NAMALWA (cell line): ENCODE measurements around the gene PBX3.
"Not testable (repeated sequence)": the region's sequence is repeated elsewhere in the genome, so short reads cannot be mapped to it uniquely, and the experiment has no call there.

Experiments used
- DNase-seq: peaks from one replicate; pipeline ENCODE4 v3.0.0-alpha.2; 2015; ENCODE audit warnings: low spot score

Gene PBX3

DNA sequence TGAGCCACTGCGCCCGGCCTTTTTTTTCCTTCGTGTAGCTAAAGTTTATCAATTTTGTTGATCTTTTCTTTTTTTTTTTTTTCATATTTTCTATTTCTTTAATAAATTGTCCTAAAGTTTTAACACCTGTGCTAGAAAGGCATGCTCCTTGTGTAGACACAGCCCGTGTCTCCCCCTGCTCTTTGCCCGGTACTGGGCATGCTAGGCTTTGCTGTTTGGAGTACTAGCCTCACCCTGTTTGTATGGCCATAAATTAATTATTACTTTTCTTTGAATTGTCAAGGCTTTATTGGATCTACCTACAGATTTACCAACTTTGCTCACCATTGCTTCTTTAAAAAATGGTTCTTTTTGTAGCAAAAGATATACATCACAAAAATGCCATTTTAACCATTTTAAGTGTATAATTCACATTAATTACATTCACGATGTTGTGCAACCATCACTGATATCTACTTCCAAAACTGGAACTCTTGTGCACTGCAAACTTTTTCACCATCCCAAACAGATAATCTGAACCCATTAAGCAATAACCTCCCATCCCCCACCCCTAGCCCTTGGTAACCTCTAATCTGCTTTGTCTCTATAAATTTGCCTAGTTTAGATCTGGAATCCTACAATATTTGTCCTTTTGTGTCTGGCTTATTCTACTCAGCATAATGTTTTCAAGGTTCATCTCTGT, 31.5 kb downstream of the PBX3 start:
- not testable (repeated sequence) for DNase-seq

DNA sequence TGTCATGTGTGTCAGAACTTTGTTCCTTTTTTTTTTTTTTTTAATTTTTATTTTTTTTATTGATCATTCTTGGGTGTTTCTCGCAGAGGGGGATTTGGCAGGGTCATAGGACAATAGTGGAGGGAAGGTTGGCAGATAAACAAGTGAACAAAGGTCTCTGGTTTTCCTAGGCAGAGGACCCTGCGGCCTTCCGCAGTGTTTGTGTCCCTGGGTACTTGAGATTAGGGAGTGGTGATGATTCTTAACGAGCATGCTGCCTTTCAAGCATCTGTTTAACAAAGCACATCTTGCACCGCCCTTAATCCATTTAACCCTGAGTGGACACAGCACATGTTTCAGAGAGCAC, 32.0 kb downstream of the PBX3 start:
- not testable (repeated sequence) for DNase-seq

DNA sequence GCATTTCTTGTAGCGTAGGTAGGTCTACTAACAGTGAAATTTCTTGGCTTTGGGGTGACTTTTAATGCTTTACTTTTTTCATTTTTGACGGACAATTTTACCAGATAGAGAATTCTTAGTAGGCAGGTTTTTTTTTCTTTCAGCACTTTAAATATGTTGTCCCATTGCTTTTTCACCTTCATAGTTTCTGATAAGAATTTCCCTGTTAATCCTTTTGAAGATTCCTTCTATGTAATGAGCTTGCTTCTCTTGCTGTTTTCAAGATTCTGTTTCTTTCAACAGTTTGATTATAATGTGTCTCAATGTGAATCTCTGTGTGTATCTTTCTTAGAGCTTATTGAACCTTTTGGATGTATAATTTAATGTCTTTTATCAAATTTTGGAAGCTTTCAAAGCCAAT, 35.5 kb downstream of the PBX3 start:
- no peak for DNase-seq

DNA sequence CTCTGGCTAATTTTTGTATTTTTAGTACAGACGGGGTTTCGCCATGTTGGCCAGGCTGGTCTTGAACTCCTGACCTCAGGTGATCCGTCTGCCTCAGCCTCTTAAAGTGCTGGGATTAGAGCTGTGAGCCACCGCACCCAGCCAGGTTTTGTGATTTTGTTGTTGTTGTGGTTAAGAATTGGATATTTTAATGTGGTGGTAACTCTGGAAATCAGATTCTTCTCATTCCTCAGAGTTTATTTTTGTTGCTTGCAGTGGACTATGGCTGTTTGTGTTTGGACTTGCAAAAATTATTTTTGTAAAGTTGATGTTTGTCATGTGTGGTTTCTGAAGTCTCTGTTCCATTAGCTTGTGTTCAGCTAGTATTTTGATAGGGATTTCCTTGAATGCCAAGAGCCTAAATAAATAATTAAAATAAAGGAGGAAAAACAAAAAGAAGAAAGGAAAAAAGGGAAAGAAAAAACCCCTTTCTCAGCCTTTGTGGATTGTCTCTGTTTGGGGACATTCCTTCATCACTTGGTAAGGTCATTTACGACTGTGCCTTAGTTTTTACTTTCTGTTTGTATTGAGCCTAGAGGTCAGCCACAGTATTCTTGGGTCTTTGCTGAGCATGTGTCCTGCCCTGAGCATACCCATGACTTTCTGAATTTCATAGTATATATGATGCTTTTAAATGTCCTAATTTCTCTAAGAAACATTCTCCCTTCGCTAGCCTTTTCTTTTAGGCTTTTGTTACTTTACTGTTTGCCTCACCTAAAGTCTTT, 37.3 kb downstream of the PBX3 start:
- no peak for DNase-seq

DNA sequence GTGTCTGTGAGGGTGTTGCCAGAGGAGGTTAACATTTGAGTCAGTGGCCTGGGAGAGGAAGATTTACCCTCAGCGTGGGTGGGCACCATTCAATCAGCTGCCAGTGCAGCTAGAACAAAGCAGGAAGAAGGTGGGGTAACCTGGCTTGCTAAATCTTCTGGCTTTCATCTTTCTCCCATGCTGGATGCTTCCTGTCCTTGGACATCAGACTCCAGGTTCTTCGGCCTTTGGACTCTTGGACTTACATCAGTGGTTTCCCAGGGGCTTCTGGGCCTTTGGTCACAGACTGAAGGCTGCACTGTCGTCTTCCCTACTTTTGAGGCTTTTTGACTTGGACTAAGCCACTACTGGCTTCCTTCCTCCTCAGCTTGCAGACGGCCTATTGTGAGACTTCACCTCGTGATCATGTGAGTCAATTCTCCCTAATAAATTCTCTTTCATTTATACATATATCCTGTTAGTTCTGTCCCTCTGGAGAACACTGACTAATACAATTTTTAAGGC, 38.1 kb downstream of the PBX3 start:
- no peak for DNase-seq

DNA sequence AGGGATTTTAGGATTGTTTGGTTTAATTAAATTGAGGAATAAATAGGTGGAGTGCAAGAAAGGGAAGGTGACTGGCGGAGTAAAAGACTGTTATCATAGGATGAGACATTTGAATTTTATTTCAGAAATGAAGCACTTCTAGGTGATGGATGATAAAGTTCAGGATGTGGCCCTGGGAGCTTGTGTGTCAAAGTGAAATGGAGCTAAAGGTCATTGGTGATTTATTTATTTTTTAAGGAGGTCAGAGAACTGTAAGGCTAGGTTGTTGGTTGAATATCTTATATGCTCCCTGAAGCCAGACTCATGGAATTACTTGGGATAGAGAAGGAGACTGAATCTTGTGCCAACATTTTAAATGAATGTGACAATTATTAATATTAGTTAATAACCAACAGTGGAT, 40.5 kb downstream of the PBX3 start:
- DNase-seq = no peak

DNA sequence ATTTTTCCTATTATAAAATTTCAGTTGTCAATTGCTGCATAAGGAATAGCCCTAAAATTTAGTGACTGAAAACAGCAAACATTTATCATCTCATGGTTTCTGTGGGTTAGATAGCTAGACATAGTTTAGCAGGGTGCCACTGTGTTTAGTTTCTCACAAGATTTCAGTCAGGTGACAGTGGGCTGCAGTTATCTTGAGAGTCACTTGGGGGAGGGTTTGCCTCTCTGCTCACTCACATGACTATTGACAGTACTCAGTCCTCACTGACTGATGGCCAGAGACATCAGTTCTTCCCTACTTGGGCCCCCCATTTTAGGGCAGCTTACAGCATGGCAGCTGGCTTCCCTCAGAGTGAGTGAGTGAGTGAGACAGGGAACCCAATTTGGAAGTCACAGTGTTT, 42.0 kb downstream of the PBX3 start:
- DNase-seq = no peak

DNA sequence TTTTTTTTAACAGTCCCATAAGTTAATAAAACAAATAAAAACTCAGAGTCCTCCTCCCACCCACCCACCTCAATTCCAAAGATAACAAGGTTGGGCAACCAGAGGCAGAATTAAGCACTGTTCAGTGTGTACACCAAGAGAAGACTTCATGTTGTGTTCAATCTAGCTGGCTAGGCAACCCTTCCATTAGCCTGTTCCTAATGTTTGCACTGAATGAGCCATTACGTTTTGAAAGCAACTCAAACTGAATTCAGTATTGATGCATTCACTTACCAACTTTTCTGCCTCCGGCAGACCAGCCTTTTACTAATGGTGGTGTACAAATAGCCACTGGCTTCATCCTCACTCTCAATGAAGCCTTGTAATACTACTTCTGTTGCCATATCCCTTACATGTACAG, 47.5 kb downstream of the PBX3 start:
- no peak for DNase-seq

DNA sequence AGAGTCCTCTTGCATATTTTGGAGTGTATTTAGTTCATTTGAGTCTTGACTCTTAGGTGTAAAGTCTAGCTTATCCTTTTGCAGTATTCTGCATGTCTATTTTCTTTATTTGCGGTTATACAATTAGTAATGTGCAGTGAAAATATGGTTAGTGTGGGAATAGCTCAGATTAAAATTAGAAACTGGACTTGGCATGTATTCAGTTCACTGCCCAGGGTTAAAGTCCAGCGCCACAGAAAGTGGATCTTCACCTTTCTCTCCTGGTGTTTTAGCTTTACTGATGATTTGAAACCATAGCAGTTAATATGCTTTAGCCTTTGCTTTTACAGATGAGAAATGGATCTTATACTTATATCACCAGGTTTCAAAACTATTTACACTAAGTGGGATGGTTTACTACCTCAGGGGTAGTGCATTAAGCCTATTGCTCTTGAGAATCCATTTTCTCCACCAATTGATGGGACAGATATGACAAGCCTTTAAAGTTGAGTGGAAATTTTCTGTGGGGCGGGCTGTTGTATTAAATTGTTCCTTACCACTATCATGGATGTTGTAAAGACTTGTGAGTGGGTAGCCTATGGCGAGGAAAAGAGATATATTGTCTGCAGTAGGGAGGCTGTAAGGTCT, 48.9 kb downstream of the PBX3 start:
- DNase-seq = no peak

DNA sequence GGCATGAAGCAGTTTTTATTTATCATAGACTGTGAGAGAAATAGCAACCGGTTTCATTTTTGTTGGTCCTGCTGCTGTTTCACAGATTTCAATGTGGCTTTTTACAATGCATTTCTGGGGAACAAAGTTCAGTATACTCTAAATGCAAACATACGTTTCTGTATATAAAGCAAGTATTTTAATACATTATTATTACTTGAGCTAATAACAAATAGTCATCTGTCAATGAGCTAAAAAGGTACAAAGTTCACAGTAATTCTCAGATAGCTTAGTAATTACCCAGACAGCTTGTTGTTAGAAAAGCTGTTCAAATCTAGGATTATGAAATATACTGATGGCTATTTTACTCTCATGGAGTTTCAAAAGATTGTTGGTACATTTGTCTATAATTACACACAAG, 50.8 kb downstream of the PBX3 start:
- no peak for DNase-seq

DNA sequence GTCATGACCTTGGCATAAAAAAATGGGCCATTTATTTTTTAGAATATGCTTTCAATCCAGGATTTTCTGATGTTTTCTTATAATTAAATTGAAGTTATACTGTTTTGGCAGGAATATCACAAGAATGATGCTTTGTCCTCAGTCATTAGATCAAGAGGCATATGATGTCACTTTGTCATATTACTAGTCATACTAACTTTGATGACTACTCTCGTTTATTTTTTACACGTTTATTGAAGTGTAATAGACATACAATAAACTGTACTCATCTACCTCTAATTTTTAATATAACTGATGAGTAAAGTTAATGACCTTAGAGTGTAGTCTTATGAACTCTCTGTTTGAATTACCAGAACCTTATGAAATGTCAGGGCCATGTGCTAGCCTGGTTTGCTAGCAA, 56.4 kb downstream of the PBX3 start:
- DNase-seq = no peak

DNA sequence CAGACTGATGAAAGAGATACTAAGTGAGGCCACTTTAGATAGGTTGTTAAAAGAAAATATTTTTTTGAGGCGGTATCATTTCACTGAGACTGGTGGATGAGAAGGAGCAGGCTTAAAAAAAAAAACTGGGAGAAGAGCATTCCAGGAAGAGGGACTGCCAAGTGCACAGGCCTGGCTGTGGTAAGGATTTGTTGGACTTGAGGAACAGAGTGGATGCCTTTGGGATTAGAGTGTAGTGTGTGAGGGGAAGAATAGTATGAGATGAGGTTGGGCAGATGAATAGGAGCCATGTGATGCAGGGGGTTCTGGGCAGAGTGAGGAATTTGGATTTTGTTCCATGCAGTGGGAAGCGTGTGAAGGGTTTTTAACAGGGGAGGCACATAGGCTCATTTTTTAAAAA, 57.9 kb downstream of the PBX3 start:
- no peak for DNase-seq

DNA sequence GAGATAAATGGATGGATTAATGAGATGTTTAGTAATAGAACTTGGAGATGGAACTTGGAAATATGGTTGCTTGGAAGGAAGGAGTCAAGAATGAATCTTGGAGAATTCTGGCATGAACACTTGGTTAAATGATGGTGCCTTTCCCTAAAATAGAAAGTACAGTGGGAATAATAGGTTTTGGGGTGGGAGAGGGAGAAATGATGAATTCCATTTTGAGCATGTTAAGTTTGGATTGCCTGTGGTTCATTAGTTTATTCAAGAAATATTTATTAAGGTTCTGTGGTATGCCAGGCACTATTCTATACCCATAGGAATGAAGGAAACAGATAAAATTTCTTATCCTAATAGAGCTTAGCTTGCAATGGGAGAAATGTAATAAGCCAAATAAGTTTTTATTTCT, 58.4 kb downstream of the PBX3 start:
- no peak for DNase-seq

DNA sequence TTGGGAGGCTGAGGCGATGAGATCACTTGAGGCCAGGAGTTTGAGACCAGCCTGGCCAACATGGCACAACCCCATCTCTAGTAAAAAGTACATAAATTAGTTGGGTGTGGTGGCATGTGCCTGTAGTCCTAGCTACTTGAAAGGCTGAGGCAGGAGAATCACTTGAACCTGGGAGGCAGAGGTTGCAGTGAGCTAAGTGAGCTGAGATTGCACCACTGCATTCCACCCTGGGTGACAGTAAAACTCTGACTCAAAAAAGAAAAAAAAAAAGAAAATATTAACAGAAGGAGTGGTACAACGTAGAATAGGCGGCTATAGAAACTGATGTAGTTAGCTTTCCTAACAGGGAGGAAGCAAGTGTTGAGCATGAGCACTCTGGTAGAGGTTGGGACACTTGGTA, 59.9 kb downstream of the PBX3 start:
- DNase-seq = no peak

DNA sequence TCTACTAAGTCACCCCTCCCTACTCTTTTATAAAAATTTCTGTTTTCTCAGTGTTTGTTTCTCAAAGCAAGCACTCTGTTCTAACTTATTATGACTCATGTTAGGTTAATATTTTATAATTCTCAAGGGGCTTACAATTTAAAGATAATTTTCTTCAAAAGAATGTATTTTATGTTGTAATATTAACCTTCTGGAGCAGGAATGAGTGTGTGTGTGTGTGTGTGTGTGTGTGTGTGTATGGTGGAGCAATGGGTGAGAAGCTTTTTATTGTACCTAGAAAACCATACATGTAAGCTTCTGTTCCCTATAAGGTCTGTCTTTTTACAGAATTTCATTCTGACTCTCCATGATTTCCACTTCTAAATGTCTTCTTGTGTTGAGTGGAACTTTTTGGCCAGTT, 63.0 kb downstream of the PBX3 start:
- DNase-seq = no peak

DNA sequence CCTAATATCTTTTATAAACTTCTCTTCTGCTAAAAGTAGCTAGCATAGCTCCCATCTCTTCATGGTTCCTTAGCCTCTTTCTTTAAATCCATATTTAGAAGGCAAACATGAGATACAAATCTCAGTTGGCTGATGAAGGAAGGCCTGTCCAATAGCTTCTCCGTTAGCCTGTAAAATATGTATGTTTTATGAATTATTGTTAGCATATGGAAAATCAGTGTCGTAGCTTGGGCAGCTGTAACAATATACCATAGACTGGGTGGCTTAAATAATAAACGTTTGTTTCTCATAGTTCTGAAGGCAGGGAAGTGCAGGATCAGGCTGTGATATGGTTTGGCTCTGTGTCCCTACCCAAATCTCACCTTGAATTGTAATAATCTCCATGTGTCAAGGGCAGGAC, 63.8 kb downstream of the PBX3 start:
- DNase-seq = no peak

DNA sequence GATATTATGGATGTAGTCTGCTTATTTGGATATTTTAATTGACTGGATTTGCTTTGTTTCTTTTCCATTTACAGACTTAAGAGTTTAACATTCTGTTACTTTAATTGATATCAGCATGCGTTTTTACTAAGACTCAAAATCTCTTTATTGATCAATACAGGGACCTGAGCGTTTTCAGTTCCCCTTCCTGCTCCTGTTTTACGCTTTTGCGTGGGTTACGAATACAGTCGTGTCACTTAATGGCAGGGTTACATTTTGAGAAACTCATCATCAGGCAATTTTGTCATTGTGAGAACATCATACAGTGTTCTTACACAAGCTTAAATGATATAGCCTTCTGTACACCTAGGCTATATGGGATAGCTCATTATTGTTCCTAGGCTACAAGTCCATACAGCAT, 65.2 kb downstream of the PBX3 start:
- no peak for DNase-seq

DNA sequence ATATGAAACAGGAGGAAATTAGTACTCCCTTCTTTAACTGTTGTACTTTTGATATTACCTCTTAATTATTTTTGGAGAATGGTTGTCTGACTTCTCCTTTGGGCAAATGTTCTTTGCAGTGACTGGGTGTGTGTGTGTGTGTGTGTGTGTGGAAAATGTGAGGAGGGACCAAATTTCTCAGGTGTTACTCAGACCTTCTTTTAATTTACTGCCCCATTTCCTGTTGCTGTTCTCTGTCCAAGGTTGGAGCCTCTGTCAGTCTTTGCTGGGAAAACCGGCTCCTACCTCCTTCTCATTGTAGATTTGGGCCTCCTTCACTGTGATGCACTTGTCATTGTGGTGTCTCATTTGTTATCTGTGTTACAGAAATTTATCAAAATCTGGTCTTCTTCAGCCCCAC, 68.4 kb downstream of the PBX3 start:
- no peak for DNase-seq

DNA sequence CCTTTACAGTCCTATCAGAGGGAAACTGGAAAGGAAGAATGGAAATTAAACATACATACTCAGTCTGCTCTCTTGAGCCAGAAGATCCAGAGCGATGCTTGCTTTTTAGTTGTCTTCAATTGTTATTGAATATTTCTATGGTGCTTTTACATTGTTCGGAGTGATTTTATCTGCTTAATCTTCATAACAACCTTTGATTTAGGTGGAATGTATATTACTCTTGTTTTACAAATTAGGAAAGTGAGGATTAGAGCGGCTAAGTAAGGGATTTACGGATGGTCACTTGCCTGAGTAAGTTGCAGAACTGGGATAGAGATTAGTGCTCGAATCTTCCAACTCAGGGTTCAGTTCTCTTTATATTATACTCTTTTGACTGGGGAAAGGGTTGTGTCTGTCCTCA, 69.1 kb downstream of the PBX3 start:
- DNase-seq = no peak

DNA sequence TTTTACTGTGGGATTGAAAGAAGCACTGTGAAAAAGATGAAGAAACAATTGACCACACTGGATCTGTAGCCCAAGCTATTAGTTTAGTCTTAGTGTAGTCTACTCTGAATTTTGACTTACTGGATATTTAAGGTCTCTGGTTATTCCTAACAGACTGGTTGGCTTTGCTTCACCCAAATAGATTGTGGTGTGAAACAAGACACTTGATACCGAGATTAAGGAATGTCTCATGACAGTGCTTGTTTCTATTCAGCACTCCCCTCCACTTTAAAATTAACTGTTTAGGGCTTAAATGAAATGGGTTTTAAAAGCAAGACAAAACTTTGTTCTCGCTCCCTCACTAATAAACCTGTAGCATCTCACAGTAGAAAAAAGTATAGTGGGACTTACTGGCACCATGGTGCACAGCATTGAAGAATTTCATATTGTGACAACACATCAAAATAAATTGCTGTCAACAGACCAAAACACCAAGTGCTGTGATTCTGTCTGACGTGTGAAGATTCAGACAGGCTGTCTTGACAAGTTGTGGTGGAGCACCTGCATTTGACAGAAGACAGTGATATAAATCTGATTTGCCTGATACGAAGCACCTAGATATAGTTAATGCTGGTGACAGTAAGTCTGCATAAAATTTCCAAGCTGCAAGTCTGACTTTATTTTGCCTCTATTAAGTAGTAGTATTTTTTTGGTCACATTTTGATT, 73.1 kb downstream of the PBX3 start:
- peak; percentile 86 for DNase-seq

DNA sequence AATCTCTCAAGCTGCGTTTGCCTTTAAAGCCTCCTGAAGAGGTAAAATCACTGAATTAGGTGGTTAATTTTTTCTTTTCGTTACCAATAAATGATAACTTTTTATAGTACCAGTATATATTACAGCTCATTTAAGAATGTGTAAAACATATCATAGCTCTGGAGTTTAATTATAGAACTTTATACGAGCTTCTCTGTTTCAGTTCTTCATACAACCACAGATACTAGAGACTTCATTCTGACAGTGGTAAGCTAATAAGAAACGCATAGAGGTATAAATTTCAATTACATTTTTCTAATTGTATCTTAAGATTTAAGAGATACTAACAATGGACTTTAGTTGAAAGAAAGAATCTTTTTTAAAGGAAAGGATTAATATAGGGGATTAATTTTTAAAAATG, 73.9 kb downstream of the PBX3 start:
- peak; percentile 42 for DNase-seq

DNA sequence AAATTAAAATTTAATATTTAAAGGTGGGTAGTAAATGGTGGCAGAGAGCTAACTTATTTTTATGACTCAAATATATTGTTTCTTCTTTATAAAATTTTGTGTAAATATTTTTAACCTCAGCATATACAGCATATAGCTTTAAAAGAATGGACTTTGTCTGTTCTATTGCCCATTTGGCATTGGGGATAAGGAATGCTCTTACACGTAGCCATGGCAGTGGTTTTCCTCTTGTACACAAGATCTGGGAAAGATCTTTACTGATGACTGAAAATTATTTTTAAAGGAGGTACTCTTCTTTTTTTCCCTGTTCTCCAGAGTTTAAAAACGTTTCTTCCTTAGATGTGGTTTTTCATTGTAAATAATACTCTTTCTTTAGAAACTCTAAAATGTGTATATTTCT, 75.0 kb downstream of the PBX3 start:
- DNase-seq = no peak

DNA sequence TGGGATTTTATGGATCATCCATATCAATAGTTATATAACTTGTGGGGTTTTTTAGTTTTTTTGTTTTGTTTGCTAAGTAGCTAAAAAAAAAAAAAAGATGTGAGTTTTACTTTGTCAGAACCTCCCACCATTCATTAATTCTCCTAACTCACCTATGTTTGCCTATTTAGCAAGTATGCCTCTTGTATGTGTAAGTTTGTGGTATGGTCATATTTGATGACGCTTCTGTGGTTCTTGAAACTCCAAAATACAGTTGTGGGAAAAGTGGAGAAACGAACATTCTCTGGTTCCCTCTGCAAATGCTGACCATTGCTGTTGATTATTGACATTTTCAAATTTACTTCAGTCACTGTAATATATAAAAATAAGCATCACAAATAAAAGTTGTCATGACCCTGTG, 75.7 kb downstream of the PBX3 start:
- no peak for DNase-seq
